Measurements from ENCODE around the gene MXD3. TPM values are rescaled to one million over a fixed set of nuclear protein-coding genes. Genes with fewer than 3 reads are reported as not detected.
"Not testable (repeated sequence)": the region's sequence is repeated elsewhere in the genome, so short reads cannot be mapped to it uniquely, and the experiment has no call there.

MXD3 gene
- total RNA-seq, 2 donors from 2014 or later = 21.9 to 26.0 TPM

GRCh38 chr5:177307544-177308363, 3.9 kb downstream of the MXD3 start:
- Mint-ChIP-seq H3K9me3 (no peaks in the 10 kb centered on the region), H3K27me3 (no peaks in the 10 kb centered on the region), H3K36me3 (ENCODE audit: low read depth) (peaks cover 48% of the 10 kb centered on the region), H3K27ac (no peak overlapping the region), H3K4me3 (no peak overlapping the region), H3K4me1 (peaks cover 31% of the 10 kb centered on the region)
- ATAC-seq (replicated peaks) = no peak

- no peaks in the 10 kb centered on the region for H3K9me3 Mint-ChIP-seq
- peak overlapping the region; percentile 54 for H3K27ac Mint-ChIP-seq
- peaks cover 57% of the 10 kb centered on the region for H3K36me3 Mint-ChIP-seq (ENCODE audit: low read depth)
- no peaks in the 10 kb centered on the region for H3K27me3 Mint-ChIP-seq
- ATAC-seq (replicated peaks) = no peak
- H3K4me3 Mint-ChIP-seq = peak overlapping the region; percentile 20
- peaks cover 38% of the 10 kb centered on the region for H3K4me1 Mint-ChIP-seq
Observed at GRCh38 chr5:177306674-177307543, 4.8 kb downstream of the MXD3 start.

- peaks cover 63% of the 10 kb centered on the region for H3K36me3 Mint-ChIP-seq (ENCODE audit: low read depth)
- not testable (repeated sequence) for ATAC-seq (replicated peaks)
- peak overlapping the region; percentile 86 for H3K4me3 Mint-ChIP-seq
Observed at GRCh38 chr5:177306103-177306640, 5.5 kb downstream of the MXD3 start.

GRCh38 chr5:177304392-177305119, 7.1 kb downstream of the MXD3 start:
- H3K36me3 Mint-ChIP-seq (ENCODE audit: low read depth) = peaks cover 69% of the 10 kb centered on the region
- no peaks in the 10 kb centered on the region for H3K27me3 Mint-ChIP-seq
- H3K4me3 Mint-ChIP-seq = peak overlapping the region; percentile 86
- H3K27ac Mint-ChIP-seq = peak overlapping the region; percentile 82
- H3K9me3 Mint-ChIP-seq = no peaks in the 10 kb centered on the region
- no peak for ATAC-seq (replicated peaks)
- H3K4me1 Mint-ChIP-seq = peaks cover 44% of the 10 kb centered on the region

More at GRCh38 chr5:177306103-177306640, 5.5 kb downstream of the MXD3 start:
- not testable (repeated sequence) for H3K27me3 Mint-ChIP-seq, H3K9me3 Mint-ChIP-seq
- Mint-ChIP-seq H3K4me1 (peaks cover 43% of the 10 kb centered on the region), H3K27ac (peak overlapping the region; percentile 54)

- Mint-ChIP-seq H3K9me3 (no peaks in the 10 kb centered on the region), H3K27ac (peak overlapping the region; percentile 82), H3K36me3 (ENCODE audit: low read depth) (peaks cover 69% of the 10 kb centered on the region)
Observed at GRCh38 chr5:177303925-177304391, 7.7 kb downstream of the MXD3 start.

GRCh38 chr5:177303121-177303924, 8.4 kb downstream of the MXD3 start, which contains the start of the genes PRELID1 and RAB24:
Gene PRELID1 (plus strand): TSS chr5:177303799. CDS start chr5:177303986, 187 bp downstream.
Gene RAB24 (minus strand): TSS chr5:177303719. CDS start chr5:177303288, 431 bp downstream.
- Mint-ChIP-seq H3K36me3 (ENCODE audit: low read depth) (peaks cover 65% of the 10 kb centered on the region), H3K4me3 (peak within 1 kb of the TSS; percentile 86), H3K4me1 (peaks cover 44% of the 10 kb centered on the region), H3K9me3 (no peaks in the 10 kb centered on the region), H3K27ac (peak within 1 kb of the TSS; percentile 82), H3K27me3 (no peaks in the 10 kb centered on the region)
- ATAC-seq (replicated peaks) = peak; percentile 85

More at GRCh38 chr5:177303925-177304391, 7.7 kb downstream of the MXD3 start:
- H3K4me3 Mint-ChIP-seq = peak overlapping the region; percentile 86
- no peaks in the 10 kb centered on the region for H3K27me3 Mint-ChIP-seq
- peak; percentile 5 for ATAC-seq (replicated peaks)
- H3K4me1 Mint-ChIP-seq = peaks cover 45% of the 10 kb centered on the region

GRCh38 chr5:177302354-177303110, 9.2 kb downstream of the MXD3 start:
- peaks cover 44% of the 10 kb centered on the region for H3K4me1 Mint-ChIP-seq
- H3K9me3 Mint-ChIP-seq = no peaks in the 10 kb centered on the region
- ATAC-seq (replicated peaks) = no peak
- no peaks in the 10 kb centered on the region for H3K27me3 Mint-ChIP-seq
- peaks cover 65% of the 10 kb centered on the region for H3K36me3 Mint-ChIP-seq (ENCODE audit: low read depth)
- peak overlapping the region; percentile 76 for H3K27ac Mint-ChIP-seq
- H3K4me3 Mint-ChIP-seq = peak overlapping the region; percentile 86

GRCh38 chr5:177301503-177302165, 10.1 kb downstream of the MXD3 start:
- Mint-ChIP-seq H3K9me3 (no peaks in the 10 kb centered on the region), H3K27ac (peak overlapping the region; percentile 84), H3K27me3 (no peaks in the 10 kb centered on the region), H3K36me3 (ENCODE audit: low read depth) (peaks cover 65% of the 10 kb centered on the region), H3K4me3 (peak overlapping the region; percentile 86), H3K4me1 (peaks cover 43% of the 10 kb centered on the region)
- ATAC-seq (replicated peaks) = no peak

GRCh38 chr5:177300951-177301350, 10.7 kb downstream of the MXD3 start:
- ATAC-seq (replicated peaks) = no peak
- Mint-ChIP-seq H3K36me3 (ENCODE audit: low read depth) (peaks cover 65% of the 10 kb centered on the region), H3K4me3 (peak overlapping the region; percentile 86), H3K9me3 (no peaks in the 10 kb centered on the region), H3K27ac (peak overlapping the region; percentile 84), H3K4me1 (peaks cover 44% of the 10 kb centered on the region), H3K27me3 (no peaks in the 10 kb centered on the region)

GRCh38 chr5:177300236-177300880, 11.3 kb downstream of the MXD3 start:
- no peaks in the 10 kb centered on the region for H3K9me3 Mint-ChIP-seq
- no peaks in the 10 kb centered on the region for H3K27me3 Mint-ChIP-seq
- H3K4me1 Mint-ChIP-seq = peaks cover 48% of the 10 kb centered on the region
- peak; percentile 13 for ATAC-seq (replicated peaks)
- H3K27ac Mint-ChIP-seq = peak overlapping the region; percentile 84
- peaks cover 65% of the 10 kb centered on the region for H3K36me3 Mint-ChIP-seq (ENCODE audit: low read depth)
- H3K4me3 Mint-ChIP-seq = peak overlapping the region; percentile 86

- ATAC-seq (replicated peaks) = no peak
- H3K36me3 Mint-ChIP-seq (ENCODE audit: low read depth) = peaks cover 65% of the 10 kb centered on the region
Observed at GRCh38 chr5:177299697-177300096, 12.0 kb downstream of the MXD3 start.

GRCh38 chr5:177297922-177298321, 13.8 kb downstream of the MXD3 start:
- H3K4me3 Mint-ChIP-seq = no peak overlapping the region
- no peaks in the 10 kb centered on the region for H3K9me3 Mint-ChIP-seq
- no peaks in the 10 kb centered on the region for H3K27me3 Mint-ChIP-seq
- no peak for ATAC-seq (replicated peaks)
- peaks cover 68% of the 10 kb centered on the region for H3K36me3 Mint-ChIP-seq (ENCODE audit: low read depth)
- H3K27ac Mint-ChIP-seq = no peak overlapping the region
- peaks cover 43% of the 10 kb centered on the region for H3K4me1 Mint-ChIP-seq

More at GRCh38 chr5:177299697-177300096, 12.0 kb downstream of the MXD3 start:
- Mint-ChIP-seq H3K4me1 (peaks cover 43% of the 10 kb centered on the region), H3K27ac (peak overlapping the region; percentile 84), H3K9me3 (no peaks in the 10 kb centered on the region), H3K4me3 (no peak overlapping the region), H3K27me3 (no peaks in the 10 kb centered on the region)

All from activated T-helper 17 cell treated with anti-CD3 and anti-CD28 coated beads, Interleukin-2, amount 50 U/mL, for 72 hours (primary cell).